Coronary artery (tissue), 2 donors: Measurements from ENCODE around the gene FHIT.

Experiments
- DNase-seq: peaks from one replicate; pipeline ENCODE4 v3.0.0-alpha.2; 2017; ENCODE audit warnings: low spot score
- H3K27ac ChIP-seq, 2 donors: fragments of 200-600 bp; sonication (generic); one replicate each; pipeline ENCODE4 v1.5.1; 2016 to 2019
- H3K4me3 ChIP-seq: fragments of 200-600 bp; sonication (generic); 2 replicates; pipeline ENCODE4 v1.5.1; 2016; ENCODE audit warnings: mild to moderate bottlenecking, moderate library complexity
- CTCF ChIP-seq: fragments of 200-600 bp; sonication (generic); IDR thresholded peaks from one replicate; pipeline ENCODE4 v1.5.1; 2019; ENCODE audit warnings: antibody characterized with exemption

FHIT gene

GRCh38 chr3:60954048-60954447 lies 297.2 kb downstream of the FHIT start:
- Histone ChIP-seq H3K4me3 (no peak overlapping the region), H3K27ac (no peak overlapping the region)
- no peak for TF ChIP-seq CTCF
- no peak for DNase-seq

- no peak overlapping the region for H3K27ac ChIP-seq
- no peak overlapping the region for H3K4me3 ChIP-seq
- no peak for TF ChIP-seq CTCF
- no peak for DNase-seq
These were observed 297.9 kb downstream of the FHIT start for GRCh38 chr3:60953351-60953750.

- no peak overlapping the region for H3K4me3 ChIP-seq
- H3K27ac ChIP-seq, result no peak overlapping the region
- TF ChIP-seq CTCF, result no peak
- no peak for DNase-seq
These were observed 299.2 kb downstream of the FHIT start for GRCh38 chr3:60952055-60952454.

- no peak overlapping the region for H3K4me3 ChIP-seq
- no peak overlapping the region for H3K27ac ChIP-seq
- TF ChIP-seq CTCF, result no peak
- DNase-seq, result no peak
These were observed 302.1 kb downstream of the FHIT start for GRCh38 chr3:60949146-60949545.

GRCh38 chr3:60948488-60948887 lies 302.8 kb downstream of the FHIT start:
- DNase-seq, result no peak

GRCh38 chr3:60935709-60936108 lies 315.5 kb downstream of the FHIT start:
- Histone ChIP-seq H3K27ac (no peak overlapping the region), H3K4me3 (no peak overlapping the region)
- no peak for TF ChIP-seq CTCF
- DNase-seq, result no peak

More at GRCh38 chr3:60948488-60948887, 302.8 kb downstream of the FHIT start:
- Histone ChIP-seq H3K27ac (no peak overlapping the region), H3K4me3 (no peak overlapping the region)
- TF ChIP-seq CTCF, result no peak

GRCh38 chr3:60933824-60934223 lies 317.4 kb downstream of the FHIT start:
- TF ChIP-seq CTCF, result no peak
- DNase-seq, result no peak
- Histone ChIP-seq H3K27ac (no peak overlapping the region), H3K4me3 (no peak overlapping the region)
